Chondrocyte (in vitro differentiated cells): ENCODE data around the gene AGPS. TPM values are rescaled to one million over a fixed set of nuclear protein-coding genes. Genes with fewer than 3 reads are reported as not detected.

Source experiments
- DNase-seq: peaks from one replicate; pipeline ENCODE4 v3.0.0; 2021; ENCODE audit warnings: mixed read lengths, low spot score
- H3K27ac Mint-ChIP-seq: one replicate; pipeline ENCODE4 v1.8.0; 2021; ENCODE audit warnings: mild to moderate bottlenecking, moderate library complexity, mixed read lengths; ENCODE audit not compliant: unreplicated experiment
- H3K27me3 Mint-ChIP-seq: 2 replicates; pipeline ENCODE4 v1.8.0; 2021; ENCODE audit warnings: low read depth, mixed read lengths
- H3K36me3 Mint-ChIP-seq: 2 replicates; pipeline ENCODE4 v1.8.0; 2021; ENCODE audit warnings: low read depth, mixed read lengths
- H3K4me1 Mint-ChIP-seq: 2 replicates; pipeline ENCODE4 v1.8.0; 2021; ENCODE audit warnings: low read depth, mild to moderate bottlenecking, mixed read lengths
- H3K4me3 Mint-ChIP-seq: one replicate; pipeline ENCODE4 v1.8.0; 2021; ENCODE audit warnings: mild to moderate bottlenecking, moderate library complexity, mixed read lengths; ENCODE audit not compliant: unreplicated experiment
- H3K9me3 Mint-ChIP-seq: 2 replicates; pipeline ENCODE4 v1.8.0; 2021; ENCODE audit warnings: low read depth, mixed read lengths
- CTCF ChIP-seq: fragments of 200-600 bp; sonication (generic); IDR thresholded peaks from 2 replicates; pipeline ENCODE4 v1.5.0; 2021; ENCODE audit warnings: antibody characterized with exemption, mild to moderate bottlenecking, moderate library complexity
- total RNA-seq: library from RNA; stranded (reverse); gene quantifications from 3 replicates; pipeline ENCODE4 v1.2.1, GENCODE V29; 2021

AGPS gene
- total RNA-seq, 1 donor from 2014 or later = 40.2 TPM

DNA sequence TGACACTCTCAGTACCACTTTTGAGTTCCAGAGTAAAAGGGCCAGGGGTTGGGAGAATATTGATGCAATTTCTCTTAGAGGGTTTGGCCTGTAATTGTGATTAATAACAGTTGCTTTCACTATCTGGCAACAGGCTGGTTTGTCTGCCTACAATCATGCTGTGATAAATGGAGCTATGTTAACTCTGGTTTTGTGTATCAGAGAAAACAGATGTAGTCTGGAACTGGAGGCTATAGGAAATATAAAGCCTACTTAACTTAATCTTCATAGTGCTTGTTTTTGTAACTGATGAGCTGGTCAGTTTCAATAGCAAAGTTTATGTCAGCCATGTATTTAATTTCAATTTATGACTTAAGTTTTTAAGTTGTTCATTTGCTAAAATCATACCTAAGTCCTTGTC is 138.0 kb downstream of the AGPS start:
- Mint-ChIP-seq H3K4me3 (no peak overlapping the region), H3K27me3 (no peaks in the 10 kb centered on the region), H3K4me1 (no peaks in the 10 kb centered on the region), H3K27ac (no peak overlapping the region), H3K36me3 (peaks cover 8% of the 10 kb centered on the region), H3K9me3 (no peaks in the 10 kb centered on the region)
- no peak for DNase-seq
- no peak for TF ChIP-seq CTCF

GRCh38 chr2:177531706-177532105 is 139.1 kb downstream of the AGPS start:
- H3K4me1 Mint-ChIP-seq = no peaks in the 10 kb centered on the region
- DNase-seq = no peak
- H3K4me3 Mint-ChIP-seq = no peak overlapping the region
- H3K27me3 Mint-ChIP-seq = no peaks in the 10 kb centered on the region
- no peak overlapping the region for H3K27ac Mint-ChIP-seq
- TF ChIP-seq CTCF = no peak
- no peaks in the 10 kb centered on the region for H3K9me3 Mint-ChIP-seq
- H3K36me3 Mint-ChIP-seq = peaks cover 8% of the 10 kb centered on the region

DNA sequence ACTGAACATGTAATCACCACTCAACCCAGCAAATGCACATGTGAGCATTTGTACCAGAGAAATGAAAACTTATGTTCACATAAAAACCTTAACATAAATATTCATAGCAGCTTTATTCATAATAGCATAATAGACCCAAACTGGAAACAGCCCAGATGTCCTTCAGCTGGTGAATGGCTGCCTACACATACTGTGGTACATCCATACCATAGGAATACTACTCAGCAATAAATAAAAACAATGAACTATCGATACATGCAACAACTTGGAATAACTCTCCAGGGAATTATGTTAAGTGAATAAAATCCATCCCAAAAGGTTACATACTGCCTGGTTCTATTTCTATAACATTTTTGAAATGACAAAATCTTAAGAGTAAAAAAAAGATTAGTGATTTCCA is 140.0 kb downstream of the AGPS start:
- Mint-ChIP-seq H3K36me3 (peaks cover 8% of the 10 kb centered on the region), H3K27ac (no peak overlapping the region), H3K9me3 (no peaks in the 10 kb centered on the region), H3K4me3 (no peak overlapping the region), H3K27me3 (no peaks in the 10 kb centered on the region), H3K4me1 (no peaks in the 10 kb centered on the region)
- no peak for TF ChIP-seq CTCF
- no peak for DNase-seq

GRCh38 chr2:177533253-177533652 is 140.7 kb downstream of the AGPS start:
- no peaks in the 10 kb centered on the region for H3K27me3 Mint-ChIP-seq
- no peak overlapping the region for H3K27ac Mint-ChIP-seq
- H3K4me1 Mint-ChIP-seq = no peaks in the 10 kb centered on the region
- H3K9me3 Mint-ChIP-seq = no peaks in the 10 kb centered on the region
- H3K4me3 Mint-ChIP-seq = no peak overlapping the region
- DNase-seq = no peak
- no peak for TF ChIP-seq CTCF
- peaks cover 7% of the 10 kb centered on the region for H3K36me3 Mint-ChIP-seq

DNA sequence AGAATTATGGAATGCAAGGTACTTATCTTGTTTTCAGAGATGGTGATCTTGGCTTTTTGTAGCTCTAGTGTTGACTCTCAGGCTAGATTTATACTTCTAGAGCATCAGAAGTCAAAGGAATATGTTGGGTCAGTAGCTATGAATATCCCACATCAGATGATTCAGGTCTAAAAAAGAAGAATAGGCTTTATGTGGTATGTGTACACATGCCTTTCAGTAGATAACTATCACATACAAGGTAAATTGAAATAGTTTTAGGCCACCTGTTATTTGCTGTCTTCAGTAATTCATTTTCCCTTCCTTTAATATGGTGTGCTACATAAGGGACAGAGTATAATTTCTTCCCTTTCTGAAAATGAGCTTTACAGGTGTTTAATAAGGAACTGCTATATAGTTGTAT is 142.4 kb downstream of the AGPS start:
- no peak overlapping the region for H3K27ac Mint-ChIP-seq
- no peaks in the 10 kb centered on the region for H3K9me3 Mint-ChIP-seq
- no peaks in the 10 kb centered on the region for H3K4me1 Mint-ChIP-seq
- no peaks in the 10 kb centered on the region for H3K27me3 Mint-ChIP-seq
- peaks cover 7% of the 10 kb centered on the region for H3K36me3 Mint-ChIP-seq
- no peak overlapping the region for H3K4me3 Mint-ChIP-seq
- no peak for TF ChIP-seq CTCF
- no peak for DNase-seq
